H1 (cell line): Measurements from ENCODE around the gene NR3C2. TPM values are rescaled to one million over a fixed set of nuclear protein-coding genes. Genes with fewer than 3 reads are reported as not detected.

Experiments used
- CTCF ChIA-PET: fragments of 300-600 bp; sonication (Branson Sonifier 250); formaldehyde crosslinking; loops from one replicate; lab custom pipeline; 2021; ENCODE audit not compliant: partially characterized antibody; lab: Charles Lee
- POLR2A ChIA-PET: fragments of 300-600 bp; sonication (Branson Sonifier 250); formaldehyde crosslinking; loops from one replicate; lab custom pipeline; 2021; ENCODE audit warnings: inconsistent platforms; ENCODE audit not compliant: partially characterized antibody; lab: Charles Lee
- DNase-seq, 2 experiments: peaks; one replicate each; pipeline versions ENCODE4 v3.0.0 to v3.0.0-alpha.2; 2010 to 2022; ENCODE audit warnings: low spot score in 2 of 2, low read depth in 1 of 2, mixed read lengths in 1 of 2
- FAIRE-seq: peaks from 2 replicates; lab custom pipeline; 2011; peaks lifted over from hg19 to GRCh38; lab: Jason Lieb, UNC
- H2AFZ ChIP-seq: 2 replicates; pipeline ENCODE4 v1.8.1; 2012; ENCODE audit warnings: low read length, inconsistent platforms
- H2AK5ac ChIP-seq: 2 replicates; pipeline ENCODE4 v1.6.1; 2013; ENCODE audit warnings: low read depth, low read length
- H2BK120ac ChIP-seq: replicated peaks from 2 replicates; pipeline ENCODE3; 2013; ENCODE audit warnings: low read depth, low read length, inconsistent platforms
- H2BK12ac ChIP-seq: 2 replicates; pipeline ENCODE4 v1.6.1; 2013; ENCODE audit warnings: low read depth, low read length
- H2BK15ac ChIP-seq: 2 replicates; pipeline ENCODE4 v1.6.1; 2013; ENCODE audit warnings: low read length
- H2BK20ac ChIP-seq: 2 replicates; pipeline ENCODE4 v1.6.1; 2013; ENCODE audit warnings: low read length
- H2BK5ac ChIP-seq: 2 replicates; pipeline ENCODE4 v1.6.1; 2013; ENCODE audit warnings: low read depth, low read length
- H3K14ac ChIP-seq: 2 replicates; pipeline ENCODE4 v1.6.1; 2013; ENCODE audit warnings: inconsistent platforms; ENCODE audit not compliant: insufficient read length
- H3K18ac ChIP-seq: 2 replicates; pipeline ENCODE4 v1.6.1; 2013; ENCODE audit warnings: low read length; ENCODE audit errors: extremely low read depth
- H3K23ac ChIP-seq: 2 replicates; pipeline ENCODE4 v1.6.1; 2013; ENCODE audit warnings: inconsistent platforms; ENCODE audit not compliant: insufficient read length
- H3K23me2 ChIP-seq: 2 replicates; pipeline ENCODE4 v1.6.1; 2013; ENCODE audit warnings: low read depth, low read length
- H3K27ac ChIP-seq: 2 replicates; pipeline ENCODE4 v1.6.1; 2011; ENCODE audit warnings: low read depth, low read length, inconsistent platforms
- H3K27me3 ChIP-seq, 4 experiments: replicated peaks in 1 of 4; 1 replicate in 1 of 4; 2 replicates in 3 of 4; pipeline versions ENCODE4 v1.6.1 to v1.8.1; 2011 to 2013; ENCODE audit warnings: low read length in 3 of 4, mild to moderate bottlenecking in 3 of 4, inconsistent platforms in 2 of 4, mixed read lengths in 2 of 4, moderate library complexity in 1 of 4; ENCODE audit not compliant: control insufficient read depth in 3 of 4, insufficient read depth in 3 of 4; ENCODE audit errors: extremely low read depth in 1 of 4
- H3K36me3 ChIP-seq, 4 experiments: 2 replicates each; pipeline versions ENCODE4 v1.6.1 to v1.8.1; 2011 to 2013; ENCODE audit warnings: mild to moderate bottlenecking in 4 of 4, low read length in 3 of 4, moderate library complexity in 2 of 4, control low read depth in 1 of 4, inconsistent platforms in 1 of 4; ENCODE audit not compliant: insufficient read depth in 4 of 4, control insufficient read depth in 2 of 4
- H3K4ac ChIP-seq: replicated peaks from 2 replicates; pipeline ENCODE3; 2013; ENCODE audit warnings: low read length, low read depth, mixed read lengths, inconsistent platforms; ENCODE audit not compliant: insufficient read length
- H3K4me1 ChIP-seq, 4 experiments: replicated peaks in 1 of 4; 1 replicate in 1 of 4; 2 replicates in 3 of 4; pipeline versions ENCODE4 v1.6.1 to v1.8.1; 2011 to 2013; ENCODE audit warnings: low read length in 3 of 4, inconsistent platforms in 2 of 4, mixed read lengths in 1 of 4; ENCODE audit not compliant: insufficient read depth in 4 of 4, control insufficient read depth in 3 of 4
- H3K4me2 ChIP-seq, 2 experiments: 2 replicates each; pipeline versions ENCODE4 v1.6.1 to v1.8.1; 2011 to 2013; ENCODE audit warnings: low read depth in 2 of 2, low read length in 2 of 2, control low read depth in 1 of 2, inconsistent platforms in 1 of 2, mild to moderate bottlenecking in 1 of 2; ENCODE audit not compliant: insufficient read depth in 1 of 2
- H3K4me3 ChIP-seq, 4 experiments: fragments of 200-600, 300-600 bp in 1 of 4; sonication (generic), shearing (Covaris generic), sonication (Bioruptor Twin) in 1 of 4; 2 replicates each; pipeline versions ENCODE4 v1.5.1 to v1.8.1; 2011 to 2016; ENCODE audit warnings: low read length in 4 of 4, low read depth in 3 of 4, control low read depth in 2 of 4, inconsistent platforms in 2 of 4, mild to moderate bottlenecking in 2 of 4, mixed read lengths in 1 of 4, moderate library complexity in 1 of 4; ENCODE audit not compliant: insufficient read depth in 2 of 4; ENCODE audit errors: extremely low read depth in 1 of 4
- H3K56ac ChIP-seq: replicated peaks from 2 replicates; pipeline ENCODE3; 2013; ENCODE audit warnings: low read depth, mild to moderate bottlenecking, mixed read lengths, low read length, inconsistent platforms; ENCODE audit not compliant: insufficient read length
- H3K79me1 ChIP-seq: 2 replicates; pipeline ENCODE4 v1.6.1; 2013; ENCODE audit warnings: low read depth, low read length, control low read depth
- H3K79me2 ChIP-seq, 2 experiments: 2 replicates each; pipeline versions ENCODE4 v1.6.1 to v1.8.1; 2012 to 2013; ENCODE audit warnings: low read length in 2 of 2, mild to moderate bottlenecking in 2 of 2, inconsistent platforms in 1 of 2; ENCODE audit not compliant: insufficient read depth in 2 of 2, control insufficient read depth in 1 of 2
- H3K9ac ChIP-seq, 4 experiments: replicated peaks in 1 of 4; 1 replicate in 1 of 4; 2 replicates in 3 of 4; pipeline versions ENCODE4 v1.6.1 to v1.8.1; 2011 to 2013; ENCODE audit warnings: low read depth in 3 of 4, low read length in 3 of 4, control low read depth in 2 of 4, mild to moderate bottlenecking in 2 of 4, moderate library complexity in 2 of 4, inconsistent platforms in 1 of 4; ENCODE audit errors: extremely low read depth in 1 of 4
- H3K9me3 ChIP-seq, 2 experiments: 2 replicates each; pipeline versions ENCODE4 v1.6.1 to v1.8.1; 2012 to 2013; ENCODE audit warnings: mild to moderate bottlenecking in 2 of 2, moderate library complexity in 2 of 2, control low read depth in 1 of 2, inconsistent platforms in 1 of 2, low read depth in 1 of 2, low read length in 1 of 2, mixed read lengths in 1 of 2; ENCODE audit not compliant: insufficient read depth in 2 of 2
- H4K20me1 ChIP-seq, 2 experiments: replicated peaks in 1 of 2; 2 replicates each; pipeline versions ENCODE3 to v1.8.1; 2011 to 2013; ENCODE audit warnings: inconsistent platforms in 2 of 2, low read length in 2 of 2, mild to moderate bottlenecking in 1 of 2; ENCODE audit not compliant: insufficient read depth in 2 of 2, control insufficient read depth in 1 of 2
- H4K5ac ChIP-seq: 2 replicates; pipeline ENCODE4 v1.6.1; 2013; ENCODE audit warnings: low read length, low read depth, mixed read lengths, inconsistent platforms; ENCODE audit not compliant: insufficient read length
- H4K8ac ChIP-seq: 2 replicates; pipeline ENCODE4 v1.8.0; 2013; ENCODE audit warnings: mild to moderate bottlenecking, moderate library complexity, low read length, inconsistent platforms; ENCODE audit not compliant: insufficient read depth; ENCODE audit errors: extremely low read depth
- H4K91ac ChIP-seq: replicated peaks from 2 replicates; pipeline ENCODE3; 2013; ENCODE audit warnings: low read length, mixed read lengths, inconsistent platforms; ENCODE audit not compliant: insufficient read length
- BACH1 ChIP-seq: IDR thresholded peaks from 2 replicates; pipeline ENCODE4 v1.6.1; 2012; ENCODE audit warnings: low read length, improper control_type of control experiment
- CBX5 ChIP-seq: fragments of 300-800, 300-1000 bp; sonication (generic); IDR thresholded peaks from 2 replicates; pipeline ENCODE4 v1.7.1; 2016; ENCODE audit warnings: antibody characterized with exemption, low read length, low read depth
- GTF2F1 ChIP-seq: IDR thresholded peaks from 2 replicates; pipeline ENCODE4 v1.6.1; 2012; ENCODE audit warnings: low read depth, low read length, improper control_type of control experiment, borderline replicate concordance
- JUND ChIP-seq: IDR thresholded peaks from 2 replicates; pipeline ENCODE4 v1.6.1; 2011; ENCODE audit warnings: mild to moderate bottlenecking, improper control_type of control experiment, low read length
- KDM1A ChIP-seq: fragments of 200-600, 300-600 bp; sonication (generic); IDR thresholded peaks from 2 replicates; pipeline ENCODE4 v1.7.1; 2016; ENCODE audit warnings: mild to moderate bottlenecking, low read length, borderline replicate concordance
- RAD21 ChIP-seq, 2 experiments: IDR thresholded peaks in 1 of 2; conservative IDR thresholded peaks in 1 of 2; 2 replicates each; pipeline ENCODE4 v1.6.1; 2011; ENCODE audit warnings: low read depth in 2 of 2, low read length in 2 of 2, improper control_type of control experiment in 1 of 2, inconsistent platforms in 1 of 2, mild to moderate bottlenecking in 1 of 2, moderate library complexity in 1 of 2
- SAP30 ChIP-seq: fragments of 300-600 bp; sonication (generic); IDR thresholded peaks from 2 replicates; pipeline ENCODE4 v1.7.1; 2012; ENCODE audit warnings: low read length, moderate library complexity, mild to moderate bottlenecking, inconsistent platforms; ENCODE audit not compliant: insufficient read depth, insufficient replicate concordance
- SIN3A ChIP-seq, 2 experiments: IDR thresholded peaks in 1 of 2; conservative IDR thresholded peaks in 1 of 2; 2 replicates each; pipeline ENCODE4 v1.6.1; 2011 to 2012; ENCODE audit warnings: low read length in 2 of 2, improper control_type of control experiment in 1 of 2, low read depth in 1 of 2, mild to moderate bottlenecking in 1 of 2
- SIRT6 ChIP-seq: IDR thresholded peaks from one replicate; pipeline ENCODE4 v1.7.1; 2012; ENCODE audit warnings: low read length, inconsistent platforms
- SIX5 ChIP-seq: IDR thresholded peaks from 2 replicates; pipeline ENCODE4 v1.6.1; 2011; ENCODE audit warnings: mild to moderate bottlenecking, low read depth, low read length
- TCF12 ChIP-seq: IDR thresholded peaks from 2 replicates; pipeline ENCODE4 v1.6.1; 2011; ENCODE audit warnings: low read depth, mild to moderate bottlenecking, low read length
- TEAD4 ChIP-seq: IDR thresholded peaks from 2 replicates; pipeline ENCODE4 v1.6.1; 2012; ENCODE audit warnings: low read depth, low read length, inconsistent platforms, mixed read lengths
- YY1 ChIP-seq: IDR thresholded peaks from 2 replicates; pipeline ENCODE4 v1.6.1; 2011; ENCODE audit warnings: low read depth, mild to moderate bottlenecking, low read length
- WGBS, 2 experiments: shearing (Covaris generic) in 1 of 2; methylation state at CpG; one replicate each; pipeline versions ENCODE4 v1.1.6 to v1.1.7; 2013 to 2015; ENCODE audit warnings: low lambda C conversion rate in 2 of 2, mixed read lengths in 2 of 2, inconsistent platforms in 1 of 2, low coverage in 1 of 2, missing lambda C conversion rate in 1 of 2; ENCODE audit not compliant: insufficient replicate concordance in 2 of 2, insufficient coverage in 1 of 2, insufficient read length in 1 of 2; ENCODE audit errors: extremely low coverage in 1 of 2, missing lambda C conversion rate in 1 of 2; 5-methylcytosine and 5-hydroxymethylcytosine counted together
- polyA plus RNA-seq, 7 experiments: library from polyadenylated mRNA; depleted of rRNA in 3 of 7; stranded (reverse) in 5 of 7; unstranded in 2 of 7; fragments of >200 nt in 5 of 7; fragments of 200-250 nt in 2 of 7; gene quantifications; 1 replicate in 5 of 7; 2 replicates in 1 of 7; 4 replicates in 1 of 7; pipeline versions ENCODE4 v1.2.1 to v1.2.3, GENCODE V29; 2011 to 2013; ENCODE audit warnings: missing spikeins in 2 of 7, mixed read lengths in 2 of 7
- total RNA-seq: library from RNA; stranded (reverse); fragmentation: NEBNext Ultra II Directional; extraction: Animal tissue kit (Norgen Biotek cat#: 25700); gene quantifications from 2 replicates; pipeline ENCODE4 v1.2.1, GENCODE V29; 2021

Gene NR3C2
- total and polyA plus RNA-seq, 2 of the 8 experiments (the other 6 are each of a cell fraction or from before 2014, with no cell fraction given), result 0.80 to 3.9 TPM

GRCh38 chr4:148275266-148275665, 166.9 kb downstream of the NR3C2 start:
- Histone ChIP-seq H3K9me3 (no peaks in the 10 kb centered on the region), H3K4me1 (no peaks in the 10 kb centered on the region), H2BK12ac (no peak overlapping the region), H3K4me2 (no peak overlapping the region), H4K91ac (no peak overlapping the region), H3K4me3 (no peak overlapping the region), H3K18ac (no peak overlapping the region), H3K79me2 (no peaks in the 10 kb centered on the region), H4K5ac (no peak overlapping the region), H3K4ac (no peak overlapping the region), H3K9ac (no peak overlapping the region), H2BK5ac (no peak overlapping the region), H3K36me3 (no peaks in the 10 kb centered on the region), H2AK5ac (no peak overlapping the region), H3K27ac (no peak overlapping the region), H3K14ac (no peak overlapping the region), H2BK15ac (no peak overlapping the region), H2BK20ac (no peak overlapping the region), H3K27me3 (no peaks in the 10 kb centered on the region), H3K56ac (no peak overlapping the region), H3K23me2 (no peaks in the 10 kb centered on the region), H3K79me1 (no peaks in the 10 kb centered on the region; the same call in 1 of the 2 replicates), H2AFZ (no peak overlapping the region), H4K20me1 (no peaks in the 10 kb centered on the region), H2BK120ac (no peak overlapping the region), H4K8ac (no peak overlapping the region), H3K23ac (no peak overlapping the region)
- DNase-seq (no peak), FAIRE-seq (no peak)
- ChIA-PET CTCF (no interaction called here), POLR2A (no interaction called here)
- WGBS, 2 experiments, result 71% methylated on average over 4 of the region's 4 CpGs; no CpG with 5 or more reads in 1 of the 2 experiments
- TF ChIP-seq SIN3A (conservative IDR thresholded peaks at IDR 0.05 in 1 of 2, IDR thresholded peaks at IDR 0.05 in 1 of 2; ENCODE audit: low read depth in 1 of 2, low read length in 2 of 2), result no peak
- TF ChIP-seq SIRT6, result no peak
- TF ChIP-seq SAP30, result no peak
- TF ChIP-seq JUND, result no peak
- TF ChIP-seq TEAD4, result no peak
- TF ChIP-seq KDM1A, result no peak
- no peak for TF ChIP-seq SIX5
- no peak for TF ChIP-seq GTF2F1
- no peak for TF ChIP-seq CBX5
- TF ChIP-seq TCF12, result no peak
- TF ChIP-seq BACH1, result no peak
- no peak for TF ChIP-seq YY1
- no peak for TF ChIP-seq RAD21 (IDR thresholded peaks at IDR 0.05 in 1 of 2, conservative IDR thresholded peaks at IDR 0.05 in 1 of 2; ENCODE audit: low read depth in 2 of 2, low read length in 2 of 2)
